Measurements from ENCODE around the gene ALPL. TPM values are rescaled to one million over a fixed set of nuclear protein-coding genes. Genes with fewer than 3 reads are reported as not detected.

ALPL gene
- total RNA-seq, 1 donor from 2014 or later, result 6.6 TPM

GRCh38 chr1:21534674-21535378 is 25.6 kb downstream of the ALPL start:
- TF ChIP-seq POLR2AphosphoS5 (IDR thresholded peaks at IDR 0.05; ENCODE audit: insufficient read depth in 1 of 2, low read depth in 1 of 2) (no peak), CTCF (IDR thresholded peaks at IDR 0.05) (no peak), POLR2A (IDR thresholded peaks at IDR 0.05) (no peak)
- Histone ChIP-seq H3K9me3 (no peaks in the 10 kb centered on the region), H3K27ac (no peak overlapping the region), H3K36me3 (no peaks in the 10 kb centered on the region), H3K4me3 (no peak overlapping the region), H3K27me3 (no peaks in the 10 kb centered on the region), H3K4me1 (peaks cover 4% of the 10 kb centered on the region)
- DNase-seq (ENCODE audit: extremely low spot score in 2 of 2), result no peak
- intact Hi-C loops (cut with DNase I), result no loop called here

- H3K4me1 ChIP-seq, result peaks cover 4% of the 10 kb centered on the region
- H3K4me3 ChIP-seq, result no peak overlapping the region
- no peak overlapping the region for H3K27ac ChIP-seq
- DNase-seq (ENCODE audit: extremely low spot score in 2 of 2), result no peak
- no peaks in the 10 kb centered on the region for H3K36me3 ChIP-seq
- intact Hi-C loops (cut with DNase I), result no loop called here
- H3K27me3 ChIP-seq, result no peaks in the 10 kb centered on the region
- no peak for TF ChIP-seq CTCF (IDR thresholded peaks at IDR 0.05)
- H3K9me3 ChIP-seq, result no peaks in the 10 kb centered on the region
These were observed 27.0 kb downstream of the ALPL start for GRCh38 chr1:21536218-21536617.

- H3K9me3 ChIP-seq, result no peaks in the 10 kb centered on the region
- H3K27ac ChIP-seq, result no peak overlapping the region
- TF ChIP-seq CTCF (IDR thresholded peaks at IDR 0.05), result no peak
- DNase-seq (ENCODE audit: extremely low spot score in 2 of 2), result no peak
- H3K36me3 ChIP-seq, result no peaks in the 10 kb centered on the region
- intact Hi-C loops (cut with DNase I), result no loop called here
- no peak overlapping the region for H3K4me3 ChIP-seq
- H3K27me3 ChIP-seq, result no peaks in the 10 kb centered on the region
- H3K4me1 ChIP-seq, result peaks cover 4% of the 10 kb centered on the region
These were observed 28.3 kb downstream of the ALPL start for GRCh38 chr1:21537511-21537931.

- H3K4me1 ChIP-seq, result peaks cover 4% of the 10 kb centered on the region
- H3K36me3 ChIP-seq, result no peaks in the 10 kb centered on the region
- H3K4me3 ChIP-seq, result no peak overlapping the region
- H3K9me3 ChIP-seq, result no peaks in the 10 kb centered on the region
- DNase-seq (ENCODE audit: extremely low spot score in 2 of 2), result no peak
- intact Hi-C loops (cut with DNase I), result no loop called here
- TF ChIP-seq POLR2AphosphoS5 (IDR thresholded peaks at IDR 0.05; ENCODE audit: insufficient read depth in 1 of 2, low read depth in 1 of 2) (peak; percentile 25 to 31), CTCF (IDR thresholded peaks at IDR 0.05) (no peak)
- H3K27ac ChIP-seq, result no peak overlapping the region
- H3K27me3 ChIP-seq, result no peaks in the 10 kb centered on the region
These were observed 28.9 kb downstream of the ALPL start for GRCh38 chr1:21537932-21538630.

- no peak for TF ChIP-seq POLR2A (IDR thresholded peaks at IDR 0.05)
- Histone ChIP-seq H3K27ac (no peak overlapping the region), H3K9me3 (no peaks in the 10 kb centered on the region), H3K27me3 (no peaks in the 10 kb centered on the region), H3K4me1 (peaks cover 4% of the 10 kb centered on the region), H3K36me3 (no peaks in the 10 kb centered on the region), H3K4me3 (no peak overlapping the region)
- no peak for DNase-seq (ENCODE audit: extremely low spot score in 2 of 2)
- intact Hi-C loops (cut with DNase I), result no loop called here
These were observed 30.7 kb downstream of the ALPL start for GRCh38 chr1:21539933-21540332.
